HFF-Myc (cell line): ENCODE data around the gene FSTL4.
"Not testable (repeated sequence)": the region's sequence is repeated elsewhere in the genome, so short reads cannot be mapped to it uniquely, and the experiment has no call there.

Source experiments
- DNase-seq: peaks from one replicate; pipeline ENCODE4 v3.0.0-alpha.2; 2011; ENCODE audit warnings: low read depth; ENCODE audit errors: extremely low read depth
- H3K4me3 ChIP-seq: replicated peaks from 2 replicates; pipeline ENCODE4 v1.5.1; 2011; ENCODE audit warnings: low read depth, mild to moderate bottlenecking, control low read depth, low read length
- TF ChIP-seq, protein P1 (sequence below): IDR thresholded peaks from 2 replicates; pipeline ENCODE4 v1.5.1; 2012; ENCODE audit warnings: mild to moderate bottlenecking, low read depth, low read length, control low read depth; ENCODE audit errors: missing control alignments

Gene FSTL4

GRCh38 chr5:133539818-133540217 is 72.5 kb downstream of the FSTL4 start:
- no peak overlapping the region for H3K4me3 ChIP-seq
- TF ChIP-seq, protein P1, sequence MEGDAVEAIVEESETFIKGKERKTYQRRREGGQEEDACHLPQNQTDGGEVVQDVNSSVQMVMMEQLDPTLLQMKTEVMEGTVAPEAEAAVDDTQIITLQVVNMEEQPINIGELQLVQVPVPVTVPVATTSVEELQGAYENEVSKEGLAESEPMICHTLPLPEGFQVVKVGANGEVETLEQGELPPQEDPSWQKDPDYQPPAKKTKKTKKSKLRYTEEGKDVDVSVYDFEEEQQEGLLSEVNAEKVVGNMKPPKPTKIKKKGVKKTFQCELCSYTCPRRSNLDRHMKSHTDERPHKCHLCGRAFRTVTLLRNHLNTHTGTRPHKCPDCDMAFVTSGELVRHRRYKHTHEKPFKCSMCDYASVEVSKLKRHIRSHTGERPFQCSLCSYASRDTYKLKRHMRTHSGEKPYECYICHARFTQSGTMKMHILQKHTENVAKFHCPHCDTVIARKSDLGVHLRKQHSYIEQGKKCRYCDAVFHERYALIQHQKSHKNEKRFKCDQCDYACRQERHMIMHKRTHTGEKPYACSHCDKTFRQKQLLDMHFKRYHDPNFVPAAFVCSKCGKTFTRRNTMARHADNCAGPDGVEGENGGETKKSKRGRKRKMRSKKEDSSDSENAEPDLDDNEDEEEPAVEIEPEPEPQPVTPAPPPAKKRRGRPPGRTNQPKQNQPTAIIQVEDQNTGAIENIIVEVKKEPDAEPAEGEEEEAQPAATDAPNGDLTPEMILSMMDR: no peak
- no peak for DNase-seq

DNA sequence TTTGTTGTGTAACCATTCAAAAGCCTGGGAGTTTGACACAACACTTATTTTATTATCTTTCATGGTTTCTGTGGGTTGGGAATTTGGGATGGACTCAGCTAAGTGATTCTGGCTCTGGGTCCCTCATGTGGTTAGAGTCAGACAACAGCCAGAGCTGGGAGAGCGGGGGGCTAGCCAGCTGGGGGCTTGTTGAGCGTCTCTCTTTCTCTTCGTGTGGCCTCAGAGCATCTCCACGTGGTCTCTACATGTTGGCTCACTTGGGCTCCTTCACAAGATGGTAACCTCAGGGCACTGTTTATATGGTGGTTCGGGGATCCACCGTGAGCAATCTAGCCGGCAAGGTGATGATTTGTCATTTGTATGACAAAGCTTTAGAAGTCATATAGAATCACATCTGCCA is 73.6 kb downstream of the FSTL4 start:
- no peak for DNase-seq
- TF ChIP-seq, protein P1: no peak
- no peak overlapping the region for H3K4me3 ChIP-seq

DNA sequence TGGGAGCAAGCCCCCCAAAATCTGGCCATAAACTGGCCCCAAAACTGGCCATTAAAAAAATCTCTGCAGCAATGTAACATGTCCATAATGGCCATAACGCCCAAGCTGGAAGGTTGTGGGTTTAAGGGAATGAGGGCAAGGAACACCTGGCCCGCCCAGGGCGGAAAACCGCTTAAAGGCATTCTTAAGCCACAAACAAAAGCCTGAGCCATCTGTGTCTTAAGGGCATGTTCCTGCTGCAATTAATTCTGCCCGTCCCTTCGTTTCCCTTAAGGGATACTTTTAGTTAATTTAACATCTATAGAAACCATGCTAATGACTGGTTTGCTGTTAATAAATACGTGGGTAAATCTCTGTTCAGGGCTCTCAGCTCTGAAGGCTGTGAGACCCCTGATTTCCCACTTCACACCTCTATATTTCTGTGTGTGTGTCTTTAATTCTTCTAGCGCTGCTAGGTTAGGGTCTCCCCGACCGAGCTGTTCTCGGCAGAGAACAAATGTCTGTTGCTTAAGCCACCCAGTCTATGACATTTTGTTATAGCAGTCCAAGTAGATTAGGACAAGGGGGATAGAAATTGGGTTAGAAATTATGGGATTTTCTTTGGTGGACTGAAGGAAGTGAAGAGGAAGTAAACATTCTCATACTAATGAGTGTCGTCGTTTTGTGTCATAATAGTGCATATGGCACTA is 77.0 kb downstream of the FSTL4 start:
- H3K4me3 ChIP-seq, DNase-seq: not testable (repeated sequence)

- TF ChIP-seq, protein P1: no peak
- no peak overlapping the region for H3K4me3 ChIP-seq
- no peak for DNase-seq
Observed at GRCh38 chr5:133534566-133534965, 77.8 kb downstream of the FSTL4 start.

DNA sequence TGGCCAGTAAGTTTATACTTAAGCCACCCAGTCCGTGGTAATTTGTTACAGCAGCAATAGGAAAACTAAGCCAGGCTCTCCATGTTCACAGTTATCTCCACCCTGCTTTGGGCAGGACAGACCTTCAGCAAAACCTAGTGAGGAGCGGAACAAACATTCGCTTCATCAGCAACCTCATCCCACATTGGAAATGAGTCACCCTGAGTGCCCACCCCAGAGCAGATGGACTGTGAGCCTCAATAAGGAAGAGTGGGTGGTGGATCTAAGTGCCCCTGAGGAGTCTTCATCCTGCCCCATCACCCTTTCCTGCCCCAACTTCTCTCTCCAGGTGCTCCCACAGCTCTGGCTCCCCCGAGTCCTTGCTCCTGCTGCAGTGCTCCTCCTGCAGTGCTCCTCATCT is 78.8 kb downstream of the FSTL4 start:
- TF ChIP-seq, protein P1: no peak
- DNase-seq: no peak
- no peak overlapping the region for H3K4me3 ChIP-seq

DNA sequence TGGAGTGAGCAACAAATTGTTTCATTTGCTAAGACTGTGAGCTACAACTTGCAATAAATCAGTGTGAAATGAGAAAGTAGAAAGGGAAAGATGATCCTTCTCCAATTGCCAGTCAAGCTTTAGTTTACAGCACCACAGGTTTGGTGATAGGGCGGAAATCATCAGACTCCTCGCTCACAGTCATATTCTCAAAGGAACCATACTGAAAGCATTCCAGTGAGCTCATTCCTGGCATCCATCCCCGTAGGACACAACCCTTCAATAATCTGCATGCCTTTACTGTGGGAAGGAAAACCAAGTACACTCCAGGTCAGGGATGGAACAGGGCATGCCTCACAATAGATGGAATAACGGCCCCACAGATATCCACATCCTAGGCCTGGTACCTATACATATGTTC is 80.7 kb downstream of the FSTL4 start:
- H3K4me3 ChIP-seq: no peak overlapping the region
- TF ChIP-seq, protein P1: no peak
- DNase-seq: no peak

DNA sequence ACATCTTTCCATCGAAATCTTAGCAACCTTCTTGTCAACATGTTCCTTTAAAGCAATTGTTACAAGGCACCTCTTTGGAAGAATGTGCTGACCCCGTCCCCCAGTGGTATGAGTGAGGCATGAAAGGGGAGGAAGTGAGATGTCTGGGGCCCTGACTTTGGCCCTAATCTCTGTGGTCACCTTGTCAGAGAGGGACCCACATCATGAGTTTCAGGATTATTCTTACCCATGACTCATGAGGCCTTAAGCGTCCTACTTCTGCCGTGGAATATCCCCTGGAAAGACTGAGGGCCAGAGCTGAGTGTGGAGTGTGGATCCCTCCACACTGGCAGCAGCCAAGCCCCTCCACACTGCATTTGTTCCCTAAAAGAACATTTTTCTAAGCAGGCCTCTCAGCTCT is 81.2 kb downstream of the FSTL4 start:
- TF ChIP-seq, protein P1: no peak
- no peak overlapping the region for H3K4me3 ChIP-seq
- DNase-seq: no peak
